Endothelial cell of umbilical vein (primary cell): ENCODE data around the gene SPRED2. TPM values are rescaled to one million over a fixed set of nuclear protein-coding genes. Genes with fewer than 3 reads are reported as not detected.

Experiments used
- BruUV-seq: library from RNA; stranded (reverse); fragments of 400-500 nt; replicated peaks from 2 replicates; lab custom pipeline; 2021; lab: Mats Ljungman, UMichigan
- CTCF ChIA-PET: fragments of 300-600, 350-600 bp; sonication (Branson Sonifier 250); formaldehyde crosslinking; loops from one replicate; lab custom pipeline; 2021; ENCODE audit warnings: antibody characterized with exemption, inconsistent platforms; lab: Charles Lee
- POLR2A ChIA-PET: fragments of 300-600, 350-600 bp; sonication (Branson Sonifier 250); formaldehyde crosslinking; loops from one replicate; lab custom pipeline; 2021; ENCODE audit warnings: antibody characterized with exemption, inconsistent platforms; lab: Charles Lee
- DNase-seq: peaks from one replicate; pipeline ENCODE4 v3.0.0-alpha.2; 2011; ENCODE audit warnings: low read depth, low spot score
- FAIRE-seq: peaks from 2 replicates; lab custom pipeline; 2011; peaks lifted over from hg19 to GRCh38; lab: Jason Lieb, UNC
- H2AFZ ChIP-seq: 2 replicates; pipeline ENCODE4 v1.6.0; 2012; ENCODE audit warnings: low read depth, low read length, control low read depth, inconsistent platforms
- H3K27ac ChIP-seq: 2 replicates; pipeline ENCODE4 v1.5.1; 2011; ENCODE audit warnings: low read depth, mild to moderate bottlenecking, control low read depth, low read length, moderate library complexity; ENCODE audit not compliant: insufficient read depth
- H3K27me3 ChIP-seq, 2 experiments: 2 replicates each; pipeline versions ENCODE4 v1.6.0 to v1.6.1; 2011; ENCODE audit warnings: low read length in 2 of 2, mixed read lengths in 1 of 2; ENCODE audit not compliant: control insufficient read depth in 2 of 2, insufficient read depth in 2 of 2
- H3K36me3 ChIP-seq, 2 experiments: 2 replicates in 1 of 2; 3 replicates in 1 of 2; pipeline ENCODE4 v1.5.1; 2011; ENCODE audit warnings: low read length in 2 of 2, mild to moderate bottlenecking in 1 of 2, moderate library complexity in 1 of 2; ENCODE audit not compliant: control insufficient read depth in 2 of 2, insufficient read depth in 2 of 2; ENCODE audit errors: extremely low read depth in 1 of 2
- H3K4me1 ChIP-seq: 3 replicates; pipeline ENCODE4 v1.5.1; 2011; ENCODE audit warnings: mild to moderate bottlenecking, low read length; ENCODE audit not compliant: control insufficient read depth, insufficient read depth; ENCODE audit errors: extremely low read depth
- H3K4me2 ChIP-seq: 2 replicates; pipeline ENCODE4 v1.6.1; 2011; ENCODE audit warnings: low read length, control low read depth, mixed read lengths; ENCODE audit not compliant: insufficient read depth
- H3K4me3 ChIP-seq, 3 experiments: fragments of 200-600 bp in 1 of 3; sonication (generic), shearing (Covaris generic) in 1 of 3; replicated peaks in 1 of 3; 2 replicates each; pipeline ENCODE4 v1.5.1; 2011 to 2016; ENCODE audit warnings: control low read depth in 3 of 3, low read length in 3 of 3, mild to moderate bottlenecking in 2 of 3, inconsistent platforms in 1 of 3, low read depth in 1 of 3, moderate library complexity in 1 of 3; ENCODE audit not compliant: insufficient read depth in 1 of 3
- H3K79me2 ChIP-seq: 2 replicates; pipeline ENCODE4 v1.6.0; 2012; ENCODE audit warnings: low read length, inconsistent platforms; ENCODE audit not compliant: control insufficient read depth, insufficient read depth
- H3K9ac ChIP-seq: replicated peaks from 2 replicates; pipeline ENCODE3; 2011; ENCODE audit warnings: low read length, control low read depth; ENCODE audit not compliant: insufficient read depth; ENCODE audit errors: extremely low read depth
- H3K9me1 ChIP-seq: replicated peaks from 3 replicates; pipeline ENCODE4 v1.6.0; 2011; ENCODE audit warnings: mild to moderate bottlenecking, low read length; ENCODE audit not compliant: control insufficient read depth, insufficient read depth; ENCODE audit errors: extremely low read depth
- H3K9me3 ChIP-seq: replicated peaks from 2 replicates; pipeline ENCODE4 v1.5.1; 2012; ENCODE audit warnings: low read length, inconsistent platforms; ENCODE audit not compliant: control insufficient read depth, insufficient read depth
- H4K20me1 ChIP-seq: replicated peaks from 2 replicates; pipeline ENCODE3; 2011; ENCODE audit warnings: mild to moderate bottlenecking, low read length; ENCODE audit not compliant: control insufficient read depth, insufficient read depth; ENCODE audit errors: extremely low read depth
- EZH2 ChIP-seq: IDR thresholded peaks from 2 replicates; pipeline ENCODE4 v1.6.1; 2012; ENCODE audit warnings: borderline replicate concordance, low read depth, mild to moderate bottlenecking, moderate library complexity, low read length, inconsistent platforms; ENCODE audit not compliant: severe bottlenecking
- GATA2 ChIP-seq: IDR thresholded peaks from 2 replicates; pipeline ENCODE4 v1.7.0; 2011; ENCODE audit warnings: low read depth, mild to moderate bottlenecking, moderate library complexity, mixed read lengths, low read length; ENCODE audit not compliant: insufficient read length, insufficient read depth
- JUN ChIP-seq: IDR thresholded peaks from 2 replicates; pipeline ENCODE4 v1.6.1; 2011; ENCODE audit warnings: borderline replicate concordance, low read depth; ENCODE audit not compliant: insufficient read length, insufficient read depth
- MYC ChIP-seq: IDR thresholded peaks from one replicate; pipeline ENCODE4 v1.6.1; 2011; ENCODE audit warnings: mild to moderate bottlenecking, low read depth, low read length
- dilution Hi-C: fragments of 300-500 bp; cut with MboI; formaldehyde crosslinking; loops from one replicate; pipeline ENCODE4 v1.15.0; 2019; ENCODE audit warnings: low sequenced_read_pairs; ENCODE audit not compliant: extremely low pct_ligation_motif_present
- intact Hi-C: fragments of 100-400 bp; cut with micrococcal nuclease; formaldehyde crosslinking; loops from one replicate; pipeline ENCODE4 v1.10.0; 2022
- polyA plus RNA-seq, 4 experiments: library from polyadenylated mRNA; depleted of rRNA in 3 of 4; stranded (reverse) in 3 of 4; unstranded in 1 of 4; fragments of >200 nt; gene quantifications; 2 replicates each; pipeline versions ENCODE4 v1.2.1 to v1.2.3, GENCODE V29; 2011 to 2012; ENCODE audit warnings: missing spikeins in 1 of 4
- total RNA-seq: library from RNA; stranded (reverse); gene quantifications from 2 replicates; pipeline ENCODE4 v1.2.3, GENCODE V29; 2021
- TF ChIP-seq, protein P1 (sequence below): IDR thresholded peaks from 2 replicates; pipeline ENCODE4 v1.6.1; 2011; ENCODE audit not compliant: insufficient read depth, insufficient read length
- TF ChIP-seq, protein P2 (sequence below), 2 donors: IDR thresholded peaks; 1 replicate in 1 of 2; 2 replicates in 1 of 2; pipeline ENCODE4 v1.5.1; 2011; ENCODE audit warnings: low read length in 2 of 2, mild to moderate bottlenecking in 2 of 2, moderate library complexity in 2 of 2, control low read depth in 1 of 2, inconsistent platforms in 1 of 2, low read depth in 1 of 2; ENCODE audit not compliant: insufficient read depth in 1 of 2; ENCODE audit errors: extremely low read depth in 1 of 2

SPRED2 gene
- total and polyA plus RNA-seq, 2 donors (not counting 3 experiments of a cell fraction or from before 2014, with no cell fraction given), result 3.6 to 9.6 TPM

DNA sequence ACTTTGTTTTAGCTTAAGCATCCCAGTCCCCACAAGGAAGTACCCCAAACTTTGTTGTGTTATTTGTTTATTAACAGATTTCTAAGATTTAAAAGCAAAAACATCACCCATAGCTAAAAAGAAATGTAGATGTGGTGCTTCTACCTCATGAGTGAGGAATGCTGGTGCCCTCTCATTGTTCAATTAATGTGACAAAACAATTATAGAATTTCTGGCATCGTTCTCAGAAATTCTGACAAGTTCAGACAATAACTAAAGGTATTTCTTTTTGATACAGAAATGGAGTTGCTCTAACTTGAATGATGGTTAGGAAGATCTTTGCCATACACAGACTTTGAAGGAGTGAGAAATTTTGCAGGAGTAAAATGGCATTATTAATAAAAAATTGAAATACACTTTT is 42.9 kb downstream of the SPRED2 start:
- Histone ChIP-seq H3K9ac (no peak overlapping the region), H3K9me1 (no peaks in the 10 kb centered on the region), H3K36me3 (no peaks in the 10 kb centered on the region), H3K79me2 (no peaks in the 10 kb centered on the region), H3K27ac (no peak overlapping the region), H3K4me1 (no peaks in the 10 kb centered on the region), H3K9me3 (no peaks in the 10 kb centered on the region), H3K4me3 (no peak overlapping the region), H3K4me2 (no peak overlapping the region), H4K20me1 (peaks cover 7% of the 10 kb centered on the region), H2AFZ (no peak overlapping the region), H3K27me3 (peaks cover 56 to 58% of the 10 kb centered on the region in 2 experiments)
- TF ChIP-seq JUN (no peak), GATA2 (no peak), MYC (no peak), EZH2 (no peak)
- TF ChIP-seq, protein P1, sequence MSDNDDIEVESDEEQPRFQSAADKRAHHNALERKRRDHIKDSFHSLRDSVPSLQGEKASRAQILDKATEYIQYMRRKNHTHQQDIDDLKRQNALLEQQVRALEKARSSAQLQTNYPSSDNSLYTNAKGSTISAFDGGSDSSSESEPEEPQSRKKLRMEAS, result no peak
- TF ChIP-seq, protein P2, sequence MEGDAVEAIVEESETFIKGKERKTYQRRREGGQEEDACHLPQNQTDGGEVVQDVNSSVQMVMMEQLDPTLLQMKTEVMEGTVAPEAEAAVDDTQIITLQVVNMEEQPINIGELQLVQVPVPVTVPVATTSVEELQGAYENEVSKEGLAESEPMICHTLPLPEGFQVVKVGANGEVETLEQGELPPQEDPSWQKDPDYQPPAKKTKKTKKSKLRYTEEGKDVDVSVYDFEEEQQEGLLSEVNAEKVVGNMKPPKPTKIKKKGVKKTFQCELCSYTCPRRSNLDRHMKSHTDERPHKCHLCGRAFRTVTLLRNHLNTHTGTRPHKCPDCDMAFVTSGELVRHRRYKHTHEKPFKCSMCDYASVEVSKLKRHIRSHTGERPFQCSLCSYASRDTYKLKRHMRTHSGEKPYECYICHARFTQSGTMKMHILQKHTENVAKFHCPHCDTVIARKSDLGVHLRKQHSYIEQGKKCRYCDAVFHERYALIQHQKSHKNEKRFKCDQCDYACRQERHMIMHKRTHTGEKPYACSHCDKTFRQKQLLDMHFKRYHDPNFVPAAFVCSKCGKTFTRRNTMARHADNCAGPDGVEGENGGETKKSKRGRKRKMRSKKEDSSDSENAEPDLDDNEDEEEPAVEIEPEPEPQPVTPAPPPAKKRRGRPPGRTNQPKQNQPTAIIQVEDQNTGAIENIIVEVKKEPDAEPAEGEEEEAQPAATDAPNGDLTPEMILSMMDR (IDR thresholded peaks at IDR 0.05; ENCODE audit: extremely low read depth in 1 of 2, insufficient read depth in 1 of 2, low read depth in 1 of 2, low read length in 2 of 2), result no peak
- DNase-seq (no peak), FAIRE-seq (no peak)
- intact Hi-C loops (no loop called here), dilution Hi-C loops (no loop called here)
- BruUV-seq, result no TSS peak
- POLR2A ChIA-PET, result no interaction called here
- CTCF ChIA-PET, result interaction anchor here (0.7 kb wide), 1 partner anchor 134 kb away, joined by 4 read pairs; no protein-coding TSS in a partner anchor
